ENCODE measurements around the gene ACOXL.
A peak's percentile ranks its signal among the peaks of the same experiment; 100 is the strongest.

The ACOXL gene

DNA sequence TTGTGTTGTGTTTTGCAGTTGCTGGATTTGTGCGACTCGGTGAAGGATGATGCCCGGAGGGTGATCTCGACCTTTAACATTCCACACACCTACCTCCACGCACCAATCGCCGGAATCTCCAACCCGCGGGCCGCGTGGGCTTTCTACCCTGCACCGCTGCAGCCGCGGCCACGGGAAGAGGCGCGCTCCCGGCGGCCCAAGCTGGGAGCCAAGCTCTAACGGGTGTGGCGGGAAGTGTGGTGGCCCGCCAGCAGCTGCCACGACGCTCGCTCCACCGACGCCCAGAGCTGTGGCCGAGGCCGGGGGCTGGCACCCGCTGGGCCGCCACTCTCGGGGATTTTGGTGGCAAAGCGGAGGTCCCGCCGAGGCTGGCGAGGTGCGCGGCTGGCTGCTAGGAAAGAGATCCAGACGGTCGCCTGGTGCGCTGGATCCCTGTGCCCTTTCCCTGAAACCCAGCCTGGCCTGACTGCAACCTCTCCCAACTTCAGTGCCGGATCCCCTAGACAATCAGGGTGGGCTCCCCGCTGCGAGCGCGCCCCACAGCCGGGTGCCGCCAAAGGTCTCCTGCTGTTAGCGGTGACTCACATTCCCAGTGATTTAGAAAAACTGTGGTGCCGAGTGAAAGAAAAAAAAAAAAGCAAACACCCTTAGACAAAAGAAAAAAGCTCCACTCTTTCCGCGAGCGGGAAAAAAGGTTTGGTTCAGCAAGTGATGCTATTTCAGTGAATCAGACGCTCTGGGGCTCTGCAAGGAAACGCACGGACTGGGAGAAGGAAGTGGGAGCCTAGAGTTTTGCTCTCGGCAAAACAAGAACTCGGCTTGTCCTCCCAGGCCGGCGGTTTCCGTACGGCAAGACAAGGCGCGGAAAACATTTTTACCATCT, 385.5 kb downstream of the ACOXL start:
- POLR2A ChIA-PET (ENCODE audit: low non-redundant PET): no interaction called here
- DNase-seq (ENCODE audit: low spot score): no peak
- TF ChIP-seq, protein P1, sequence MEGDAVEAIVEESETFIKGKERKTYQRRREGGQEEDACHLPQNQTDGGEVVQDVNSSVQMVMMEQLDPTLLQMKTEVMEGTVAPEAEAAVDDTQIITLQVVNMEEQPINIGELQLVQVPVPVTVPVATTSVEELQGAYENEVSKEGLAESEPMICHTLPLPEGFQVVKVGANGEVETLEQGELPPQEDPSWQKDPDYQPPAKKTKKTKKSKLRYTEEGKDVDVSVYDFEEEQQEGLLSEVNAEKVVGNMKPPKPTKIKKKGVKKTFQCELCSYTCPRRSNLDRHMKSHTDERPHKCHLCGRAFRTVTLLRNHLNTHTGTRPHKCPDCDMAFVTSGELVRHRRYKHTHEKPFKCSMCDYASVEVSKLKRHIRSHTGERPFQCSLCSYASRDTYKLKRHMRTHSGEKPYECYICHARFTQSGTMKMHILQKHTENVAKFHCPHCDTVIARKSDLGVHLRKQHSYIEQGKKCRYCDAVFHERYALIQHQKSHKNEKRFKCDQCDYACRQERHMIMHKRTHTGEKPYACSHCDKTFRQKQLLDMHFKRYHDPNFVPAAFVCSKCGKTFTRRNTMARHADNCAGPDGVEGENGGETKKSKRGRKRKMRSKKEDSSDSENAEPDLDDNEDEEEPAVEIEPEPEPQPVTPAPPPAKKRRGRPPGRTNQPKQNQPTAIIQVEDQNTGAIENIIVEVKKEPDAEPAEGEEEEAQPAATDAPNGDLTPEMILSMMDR (conservative IDR thresholded peaks at IDR 0.05; ENCODE audit: low read depth): no peak
- CTCF ChIA-PET: interaction anchor here (0.6 kb wide), 1 partner anchor 529 kb away, joined by 3 read pairs; no protein-coding TSS in a partner anchor
- H3K27ac ChIP-seq: peak overlapping the region; percentile 48

DNA sequence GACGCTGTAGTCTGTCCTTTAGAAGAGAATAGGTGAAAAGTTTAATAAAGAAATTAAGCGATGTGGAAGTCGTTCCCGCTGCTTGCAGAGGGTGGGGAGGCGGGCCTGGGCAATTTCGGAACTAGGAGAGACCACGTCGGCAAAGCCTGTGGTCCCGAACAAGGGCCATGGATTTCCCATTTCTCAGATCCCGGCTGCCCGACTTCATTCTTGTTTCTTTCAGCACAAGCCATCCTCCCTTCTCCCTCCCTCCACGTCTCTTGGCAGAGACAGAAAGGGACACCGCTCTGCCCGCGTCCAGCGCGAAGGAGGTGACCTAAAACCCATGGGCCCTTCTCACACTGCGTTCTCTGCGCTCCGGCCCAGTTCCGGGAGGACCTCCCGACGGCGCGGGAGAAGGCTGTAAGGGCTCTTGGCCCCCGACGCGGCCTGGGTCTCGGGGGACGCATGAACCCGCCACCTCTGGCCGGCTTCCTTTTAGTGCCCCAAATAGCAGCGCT, 386.2 kb downstream of the ACOXL start:
- ChIA-PET POLR2A (ENCODE audit: low non-redundant PET) (no interaction called here), CTCF (no interaction called here)
- TF ChIP-seq, protein P1 (conservative IDR thresholded peaks at IDR 0.05; ENCODE audit: low read depth): no peak
- H3K27ac ChIP-seq: no peak overlapping the region; the same call in 1 of the 2 replicates
- DNase-seq (ENCODE audit: low spot score): no peak

DNA sequence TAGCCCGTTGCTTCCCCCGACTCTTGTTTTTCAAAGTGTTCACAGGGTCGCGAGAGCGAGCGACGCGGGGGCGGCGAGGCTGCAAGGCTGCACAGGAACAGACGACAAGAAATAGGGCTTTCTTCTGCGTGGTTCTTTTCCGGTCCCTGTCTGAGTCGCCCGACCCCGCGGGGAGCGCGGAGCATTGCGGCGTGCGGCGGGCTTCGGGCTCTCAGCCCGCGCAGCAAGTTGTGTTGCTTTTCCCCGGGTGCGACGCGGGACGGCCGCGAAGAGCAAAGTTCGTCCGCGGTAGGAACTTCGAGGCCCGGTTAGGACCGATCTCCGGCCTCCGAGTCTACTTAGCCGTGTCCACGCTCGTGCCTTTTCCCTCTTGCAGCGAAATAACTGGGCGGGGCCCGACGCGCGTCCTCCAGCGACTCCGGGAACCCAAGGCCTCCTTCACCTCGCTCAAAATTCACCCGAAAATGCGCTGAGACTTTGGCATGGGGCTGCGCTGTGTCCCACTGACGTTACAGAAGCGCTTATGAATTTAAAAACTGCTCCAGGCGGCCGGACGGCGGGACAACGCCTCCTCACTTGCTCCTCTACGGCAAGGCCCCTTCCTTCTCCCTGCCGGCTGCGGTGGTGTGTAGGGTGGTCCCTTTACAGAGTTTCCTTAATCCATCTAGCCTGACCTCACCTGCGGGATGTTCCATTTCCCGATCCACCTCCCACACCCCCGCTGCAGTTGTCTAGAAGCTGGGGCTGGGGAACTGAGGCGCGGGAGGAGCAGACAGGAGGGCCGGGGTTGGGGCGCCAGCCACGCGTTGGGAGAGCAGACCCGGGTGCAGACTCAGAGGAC, 386.8 kb downstream of the ACOXL start:
- DNase-seq (ENCODE audit: low spot score): no peak
- POLR2A ChIA-PET (ENCODE audit: low non-redundant PET): interaction anchor here (1.1 kb wide), 1 partner anchor 29 kb away, joined by 3 read pairs; no protein-coding TSS in a partner anchor
- TF ChIP-seq, protein P1 (conservative IDR thresholded peaks at IDR 0.05; ENCODE audit: low read depth): no peak
- CTCF ChIA-PET: no interaction called here
- peak overlapping the region; percentile 93; the same call in 1 of the 2 replicates for H3K27ac ChIP-seq

DNA sequence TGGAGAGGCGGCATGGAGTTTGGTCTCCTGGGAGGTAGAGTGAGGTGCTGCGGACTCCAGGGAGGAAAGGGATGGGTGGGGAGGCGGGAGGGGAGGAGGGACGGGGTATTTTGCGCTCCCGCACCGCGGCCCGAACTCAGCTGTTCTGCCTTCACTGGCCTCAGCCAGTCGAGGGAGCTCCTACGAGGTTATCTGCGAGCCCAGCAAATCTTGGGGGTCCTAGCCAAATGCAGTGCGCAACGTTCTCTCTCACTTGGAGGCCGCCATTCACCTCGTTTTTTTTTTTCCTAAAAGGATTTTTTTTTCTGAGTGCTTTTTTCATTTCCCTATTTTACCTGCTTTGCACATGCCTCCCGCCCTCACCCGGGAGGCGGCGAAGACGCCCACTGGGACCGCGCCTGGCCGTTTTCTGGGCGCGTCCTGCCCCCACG, 387.5 kb downstream of the ACOXL start:
- DNase-seq (ENCODE audit: low spot score): no peak
- ChIA-PET CTCF (interaction anchor here (0.5 kb wide), 1 partner anchor 420 kb away, joined by 5 read pairs; no protein-coding TSS in a partner anchor), POLR2A (ENCODE audit: low non-redundant PET) (interaction anchor here (1.1 kb wide), 2 partner anchors 29 to 90 kb away, joined by 3 read pairs; no protein-coding TSS in a partner anchor)
- TF ChIP-seq, protein P1 (conservative IDR thresholded peaks at IDR 0.05; ENCODE audit: low read depth): no peak
- H3K27ac ChIP-seq: peak overlapping the region; percentile 93

DNA sequence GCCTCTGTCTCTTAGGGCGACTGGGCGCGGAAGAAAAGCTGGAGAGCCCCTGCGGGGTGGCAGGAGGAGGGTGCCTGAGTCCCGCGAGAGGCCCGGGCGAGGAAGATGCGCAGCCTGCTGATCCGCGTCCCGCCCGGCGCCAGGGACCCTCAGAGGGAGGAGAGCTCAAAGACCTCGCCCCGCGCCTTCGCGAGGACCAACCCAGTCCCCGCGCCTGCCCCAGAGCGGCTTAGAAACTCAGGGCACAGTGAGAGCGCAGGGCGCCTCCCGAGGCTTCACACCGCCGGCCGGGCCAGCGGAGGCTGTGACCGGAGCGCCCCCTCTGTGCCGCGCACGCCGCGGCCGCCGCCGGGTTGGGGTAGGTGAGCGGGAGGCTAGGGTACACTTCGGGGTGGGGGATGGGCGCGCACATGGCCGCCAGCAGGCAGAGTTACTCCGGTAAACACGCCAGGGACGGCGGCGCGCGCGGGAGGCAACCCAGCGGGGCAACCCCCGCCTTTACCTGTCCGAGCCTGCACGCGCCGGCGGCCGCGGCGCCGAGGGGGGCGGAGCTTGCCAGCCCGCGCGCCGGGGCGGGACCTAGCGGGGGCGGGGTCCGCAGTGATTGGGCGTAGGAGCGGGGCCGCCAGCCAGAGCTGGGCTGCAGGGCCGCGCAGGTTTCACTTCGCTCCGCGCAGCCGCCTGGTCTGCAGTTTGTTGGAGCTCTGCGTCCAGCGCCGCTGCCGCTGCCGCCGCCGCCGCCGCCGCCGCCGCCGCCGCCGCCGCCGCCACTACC, 388.1 kb downstream of the ACOXL start, which contains the start of gene BCL2L11:
Gene BCL2L11, plus strand, starts transcription at position 662 of the 775 bp plus-strand sequence. CDS start 2,832 bp downstream, outside the sequence.
- TF ChIP-seq, protein P1 (conservative IDR thresholded peaks at IDR 0.05; ENCODE audit: low read depth): no peak
- peak within 1 kb of the TSS; percentile 93 for H3K27ac ChIP-seq
- CTCF ChIA-PET: interaction anchor here (0.5 kb wide), 1 partner anchor 420 kb away, joined by 5 read pairs; no protein-coding TSS in a partner anchor
- peak; percentile 91 for DNase-seq (ENCODE audit: low spot score)
- POLR2A ChIA-PET (ENCODE audit: low non-redundant PET): interaction anchor here (0.6 to 1.4 kb wide), 5 partner anchors 13 to 307 kb away, joined by 3 to 5 read pairs (median 3); no protein-coding TSS in a partner anchor

Measured in RWPE1 (cell line).